SU-DHL-6 (cell line): ENCODE measurements around the gene CLDN7.

Experiments
- EZH2phosphoT487 ChIP-seq: fragments of 200-600 bp; sonication (generic), shearing (Covaris generic); conservative IDR thresholded peaks from 2 replicates; pipeline ENCODE4 v1.6.1; 2018; ENCODE audit warnings: mild to moderate bottlenecking, antibody characterized with exemption, low read length, moderate library complexity, mixed read lengths
- TF ChIP-seq, protein P1 (sequence below): fragments of 200-600 bp; sonication (generic); IDR thresholded peaks from one replicate; pipeline ENCODE4 v1.5.1; 2017; ENCODE audit warnings: antibody characterized with exemption, mild to moderate bottlenecking, low read length, moderate library complexity; ENCODE audit not compliant: insufficient read depth, poor library complexity, severe bottlenecking

GRCh38 chr17:7240375-7240774 lies 21.9 kb downstream of the CLDN7 start:
- TF ChIP-seq, protein P1, sequence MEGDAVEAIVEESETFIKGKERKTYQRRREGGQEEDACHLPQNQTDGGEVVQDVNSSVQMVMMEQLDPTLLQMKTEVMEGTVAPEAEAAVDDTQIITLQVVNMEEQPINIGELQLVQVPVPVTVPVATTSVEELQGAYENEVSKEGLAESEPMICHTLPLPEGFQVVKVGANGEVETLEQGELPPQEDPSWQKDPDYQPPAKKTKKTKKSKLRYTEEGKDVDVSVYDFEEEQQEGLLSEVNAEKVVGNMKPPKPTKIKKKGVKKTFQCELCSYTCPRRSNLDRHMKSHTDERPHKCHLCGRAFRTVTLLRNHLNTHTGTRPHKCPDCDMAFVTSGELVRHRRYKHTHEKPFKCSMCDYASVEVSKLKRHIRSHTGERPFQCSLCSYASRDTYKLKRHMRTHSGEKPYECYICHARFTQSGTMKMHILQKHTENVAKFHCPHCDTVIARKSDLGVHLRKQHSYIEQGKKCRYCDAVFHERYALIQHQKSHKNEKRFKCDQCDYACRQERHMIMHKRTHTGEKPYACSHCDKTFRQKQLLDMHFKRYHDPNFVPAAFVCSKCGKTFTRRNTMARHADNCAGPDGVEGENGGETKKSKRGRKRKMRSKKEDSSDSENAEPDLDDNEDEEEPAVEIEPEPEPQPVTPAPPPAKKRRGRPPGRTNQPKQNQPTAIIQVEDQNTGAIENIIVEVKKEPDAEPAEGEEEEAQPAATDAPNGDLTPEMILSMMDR = no peak
- no peak for TF ChIP-seq EZH2phosphoT487
